HG02973 (cell line): Measurements from ENCODE around the gene TOPBP1.
"Not testable (repeated sequence)": the region's sequence is repeated elsewhere in the genome, so short reads cannot be mapped to it uniquely, and the experiment has no call there.

Source experiments
- ATAC-seq: cut with Tn5 transposase; IDR thresholded peaks from one replicate; pipeline ENCODE4 v1.9.1; 2021; ENCODE audit warnings: moderate library complexity; ENCODE audit not compliant: unreplicated experiment

Gene TOPBP1

DNA sequence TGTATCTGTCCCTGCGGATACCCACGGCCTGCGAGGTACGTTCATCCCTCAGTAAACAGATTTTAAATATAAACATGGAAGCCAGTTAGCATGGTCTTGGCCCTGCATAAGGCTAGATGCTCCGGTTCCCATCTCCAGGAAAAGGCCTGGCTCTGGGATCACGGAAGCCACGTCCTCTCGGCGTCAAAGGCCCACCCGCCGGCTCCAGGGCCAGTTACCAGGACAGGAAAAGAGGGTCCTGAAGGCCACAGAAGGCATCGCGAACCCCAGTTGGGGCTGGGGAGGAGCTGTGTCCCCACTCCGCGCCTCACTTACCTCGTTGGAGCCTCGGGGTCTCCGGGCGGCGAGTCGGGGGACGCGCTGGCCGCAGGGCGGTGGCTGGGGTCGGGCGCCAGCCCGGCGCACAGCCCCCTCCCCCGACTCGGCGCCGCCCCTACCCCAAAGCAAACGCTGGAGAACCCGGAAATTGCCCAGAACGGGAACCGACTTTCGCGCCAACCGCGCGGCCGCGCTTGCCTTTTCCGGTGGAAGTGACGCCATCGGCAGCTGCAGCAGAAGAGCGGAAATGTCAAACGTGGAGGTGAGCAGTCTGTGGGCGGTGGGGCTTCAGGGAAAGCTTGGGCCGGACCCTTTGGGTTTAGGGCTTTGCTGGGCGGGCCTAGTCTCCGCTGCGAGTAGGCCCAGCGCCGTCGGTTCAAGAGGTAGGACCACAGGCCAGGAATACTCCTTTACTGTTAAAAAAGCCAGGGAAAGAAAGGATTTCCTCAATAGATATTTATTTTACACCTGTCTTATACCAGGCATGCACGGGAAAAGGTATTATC, at the start of gene TOPBP1:
TOPBP1 (minus strand) TSS at position 488 of the 824 bp plus-strand sequence. CDS start 814 bp downstream, outside the sequence.
- peak; percentile 89 for ATAC-seq

DNA sequence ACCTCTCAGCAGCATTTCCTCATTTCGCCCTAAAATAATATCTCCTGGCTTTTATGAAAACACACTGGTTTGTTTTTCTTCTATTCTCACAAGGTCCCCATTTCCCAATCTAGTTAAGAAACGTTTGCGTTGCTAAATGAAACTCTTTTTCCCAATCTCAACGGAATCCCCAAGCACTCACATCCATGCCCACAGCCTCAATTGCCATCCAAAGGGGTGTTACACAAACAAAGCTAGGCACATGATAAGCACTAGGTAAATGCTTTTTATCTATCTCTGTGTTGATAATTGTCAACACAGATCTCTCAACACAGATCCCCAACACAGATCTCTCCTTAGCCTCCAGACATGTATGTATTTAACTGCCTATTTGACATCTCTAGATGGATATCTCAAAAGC, 49.3 kb upstream of the TOPBP1 start:
- no peak for ATAC-seq

DNA sequence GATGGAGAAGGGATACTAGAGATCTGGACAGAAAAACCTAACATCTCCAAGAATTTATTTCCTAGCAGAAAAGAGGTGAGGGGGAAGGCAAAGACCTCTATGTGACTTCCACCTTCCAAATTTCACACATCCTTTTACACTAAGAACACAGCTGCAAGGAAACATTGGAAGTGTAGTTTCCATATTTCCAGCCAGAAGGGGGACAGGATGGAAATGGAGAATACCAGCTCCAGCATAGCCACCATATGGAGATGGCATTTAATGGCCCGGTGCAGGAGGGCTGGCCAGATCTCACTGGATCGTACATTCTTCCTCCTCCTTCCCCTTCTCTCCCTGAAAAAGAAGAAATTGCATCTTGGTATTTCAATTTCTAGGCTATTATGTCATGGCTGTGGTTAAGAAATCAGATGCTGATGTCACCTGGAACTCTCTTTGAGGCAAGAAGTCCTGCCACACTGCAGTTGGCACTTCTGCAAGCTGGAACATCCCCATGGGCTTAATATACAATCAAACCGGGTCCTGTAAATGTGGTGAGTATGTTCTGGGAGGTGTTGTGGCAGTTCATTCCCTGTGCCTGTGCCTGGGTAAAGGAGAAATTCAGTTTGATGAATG, 47.5 kb upstream of the TOPBP1 start:
- no peak for ATAC-seq

DNA sequence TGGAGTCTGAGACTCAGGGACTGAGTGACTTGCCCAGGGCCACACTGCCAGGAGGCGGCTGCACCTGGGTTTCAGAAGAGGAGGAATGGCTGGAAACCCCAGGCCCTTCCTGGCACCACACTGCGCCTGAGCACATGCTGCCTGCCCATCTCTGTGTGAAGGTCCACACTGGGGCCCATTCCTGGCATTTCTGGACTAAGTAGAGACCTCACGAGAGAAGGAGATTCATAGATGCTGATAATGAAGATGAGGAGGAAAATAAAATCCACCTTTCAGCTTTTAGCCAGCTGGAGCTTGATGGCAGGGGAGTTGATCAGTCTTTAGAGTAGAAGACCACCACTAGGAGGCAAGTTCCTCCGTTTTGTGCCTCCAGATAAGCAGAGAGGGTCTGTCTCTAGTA, 44.3 kb upstream of the TOPBP1 start:
- ATAC-seq = no peak

DNA sequence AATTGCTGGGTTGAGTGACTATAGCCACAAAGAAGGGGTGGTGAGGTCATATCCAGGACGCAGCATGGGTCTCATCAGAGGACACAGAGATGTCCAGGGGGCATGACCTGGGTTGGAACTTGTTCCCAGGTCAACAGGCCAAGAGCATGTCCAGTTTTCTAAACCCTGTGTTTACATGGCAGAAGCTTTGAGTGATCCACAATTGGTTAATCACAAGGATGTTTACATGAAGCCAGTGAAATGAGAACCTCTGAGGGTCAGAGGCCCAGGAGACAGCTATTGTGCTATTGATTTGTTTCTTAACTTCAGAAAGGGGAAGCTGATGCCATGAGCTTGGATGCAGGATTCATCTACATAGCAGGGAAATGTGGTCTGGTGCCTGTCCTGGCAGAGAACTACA, 42.2 kb upstream of the TOPBP1 start:
- no peak for ATAC-seq

DNA sequence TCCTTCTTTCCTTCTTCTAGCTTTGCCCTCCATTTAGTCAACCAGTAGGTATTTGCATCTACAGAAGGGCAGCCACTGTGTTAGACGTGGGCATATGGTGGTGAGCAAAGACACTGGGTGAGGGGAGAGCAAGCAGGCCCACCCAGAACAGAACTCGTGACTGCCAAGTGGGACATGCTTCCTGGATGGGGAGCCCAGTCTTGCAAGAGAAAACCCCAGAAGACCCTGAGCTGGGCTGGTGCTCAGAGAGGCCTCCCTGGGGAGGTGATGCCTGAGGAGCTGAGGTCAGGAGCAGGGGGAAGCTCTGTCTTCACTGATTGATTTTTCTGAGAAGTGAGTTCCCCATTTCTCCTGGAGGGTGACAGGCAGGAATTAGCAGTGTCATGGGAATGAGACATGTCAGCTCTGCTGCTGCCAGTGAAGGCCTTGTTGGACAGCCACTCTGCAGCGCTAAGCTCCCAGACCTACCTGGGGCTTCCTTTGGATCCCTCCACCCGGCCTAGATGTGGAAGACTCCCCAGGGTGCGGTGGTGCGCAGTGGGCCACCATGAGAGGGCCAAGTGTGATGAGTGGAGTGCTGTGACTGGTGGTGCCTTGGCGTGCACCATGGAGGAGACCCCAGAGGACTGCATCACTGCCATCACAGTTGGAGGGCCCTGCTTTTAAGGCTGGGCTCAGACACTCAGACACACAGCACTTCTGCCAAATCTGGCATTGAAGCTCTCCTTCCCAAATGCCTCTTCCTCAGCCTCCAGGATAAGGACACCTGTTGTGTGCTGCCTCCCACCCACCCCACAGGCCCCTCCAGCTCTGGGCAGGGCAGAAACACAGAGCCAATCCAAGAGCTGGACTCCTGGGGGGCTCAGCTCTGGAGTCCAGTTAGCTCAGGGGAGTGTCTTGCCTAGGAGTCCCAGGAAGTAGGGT, 40.0 kb upstream of the TOPBP1 start:
- ATAC-seq = no peak

DNA sequence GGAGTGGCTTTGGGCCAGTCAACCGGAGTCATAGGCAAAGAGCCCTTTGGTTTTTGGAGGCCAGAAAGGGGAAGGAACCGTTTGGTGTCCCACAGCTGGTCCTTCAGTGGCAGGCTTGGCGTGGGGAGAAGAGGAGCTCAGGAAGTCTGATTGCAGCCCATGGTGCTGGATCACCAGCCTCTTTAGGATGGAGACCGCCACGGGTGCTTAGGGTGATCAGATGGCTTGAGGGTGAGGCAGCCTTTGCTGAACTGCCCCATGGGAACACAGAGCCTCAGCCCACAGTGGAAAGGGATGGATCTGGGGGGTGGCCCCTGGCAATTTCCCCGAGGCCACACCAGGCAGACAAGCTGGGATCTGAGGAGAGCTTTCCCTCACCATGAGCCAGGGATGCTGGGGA, 38.6 kb upstream of the TOPBP1 start:
- no peak for ATAC-seq

DNA sequence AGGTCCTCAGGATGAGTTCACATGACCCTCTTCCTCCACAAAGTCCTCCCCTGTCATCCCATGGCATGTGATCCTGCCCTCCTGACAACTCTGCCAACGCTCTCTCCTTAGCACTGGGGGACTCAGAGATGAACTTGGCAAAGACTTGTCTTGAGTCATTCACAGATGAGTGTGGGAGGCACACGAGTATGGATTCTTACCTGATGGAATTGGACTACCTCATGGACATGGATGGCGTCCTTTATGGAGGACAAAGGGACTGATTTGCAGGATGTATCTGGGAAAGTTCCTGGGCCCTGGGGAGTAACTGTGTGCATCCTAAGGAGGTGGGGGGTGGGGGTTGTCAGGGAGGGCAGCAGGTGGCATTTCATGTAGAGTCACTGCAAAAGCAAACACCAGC, 38.2 kb upstream of the TOPBP1 start:
- no peak for ATAC-seq

DNA sequence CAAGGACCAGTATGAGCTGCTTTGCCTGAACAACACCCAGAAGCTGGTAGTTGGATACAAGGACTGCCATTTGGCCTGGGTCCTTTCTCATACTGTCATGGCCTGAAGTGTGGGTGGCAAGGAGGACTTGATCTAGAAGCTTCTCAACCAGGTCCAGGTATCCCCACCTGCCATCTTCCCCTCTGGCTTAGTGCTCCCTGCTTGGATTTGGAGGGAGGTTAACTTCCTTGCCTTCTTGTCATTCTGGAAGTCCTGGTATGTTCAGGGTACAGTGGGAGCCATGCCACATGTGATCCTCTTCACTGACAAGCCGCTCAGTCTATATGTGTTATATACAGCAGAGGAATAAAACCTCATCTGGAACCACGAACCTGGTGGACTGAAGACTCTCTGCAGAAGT, 37.7 kb upstream of the TOPBP1 start:
- ATAC-seq = no peak

DNA sequence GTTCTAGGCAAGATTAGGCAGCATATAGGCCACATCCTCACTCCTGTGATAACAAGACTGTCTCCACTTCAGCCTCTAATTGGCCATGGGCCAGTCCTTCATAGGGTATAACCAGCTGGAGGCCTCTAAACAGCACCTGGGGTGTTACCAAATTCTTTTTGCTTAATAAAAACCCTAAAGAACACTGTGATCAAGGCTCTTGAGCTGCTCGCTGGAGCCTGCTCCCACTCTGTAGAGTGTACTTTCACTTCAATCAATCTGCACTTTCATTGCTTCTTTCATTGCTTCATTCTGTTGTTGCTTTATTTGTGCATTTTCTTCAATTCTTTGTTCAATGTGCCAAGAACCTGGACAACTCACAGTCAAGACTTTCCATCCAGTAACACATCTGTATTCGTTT, 36.2 kb upstream of the TOPBP1 start:
- no peak for ATAC-seq

DNA sequence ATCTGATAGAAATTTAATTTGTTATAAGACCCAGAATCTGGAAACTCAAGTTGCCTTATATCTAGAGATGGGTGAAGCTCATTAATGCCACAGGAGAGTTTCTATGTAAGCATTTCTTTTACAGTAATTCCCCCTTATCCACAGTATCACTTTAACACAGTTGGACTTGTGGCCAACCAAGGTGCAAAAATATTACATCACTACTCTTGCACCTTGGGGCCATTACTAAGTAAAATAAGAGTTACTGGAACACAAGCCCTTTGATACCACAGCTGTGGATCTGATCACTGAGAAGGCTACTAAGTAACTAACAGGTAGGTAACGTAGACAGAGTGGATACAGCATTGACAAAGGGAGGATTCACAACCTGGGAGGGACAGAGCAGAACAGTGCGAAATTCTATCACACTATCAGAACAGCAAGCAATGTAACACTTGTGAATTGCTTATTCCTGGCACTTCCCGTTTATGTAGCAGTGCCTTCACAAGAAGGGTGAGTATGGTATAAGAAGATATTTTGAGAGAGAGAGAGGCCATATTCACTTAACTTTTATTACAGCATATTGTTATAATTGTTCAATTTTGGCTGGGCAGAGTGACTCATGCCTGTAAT, 33.9 kb upstream of the TOPBP1 start:
- no peak for ATAC-seq

DNA sequence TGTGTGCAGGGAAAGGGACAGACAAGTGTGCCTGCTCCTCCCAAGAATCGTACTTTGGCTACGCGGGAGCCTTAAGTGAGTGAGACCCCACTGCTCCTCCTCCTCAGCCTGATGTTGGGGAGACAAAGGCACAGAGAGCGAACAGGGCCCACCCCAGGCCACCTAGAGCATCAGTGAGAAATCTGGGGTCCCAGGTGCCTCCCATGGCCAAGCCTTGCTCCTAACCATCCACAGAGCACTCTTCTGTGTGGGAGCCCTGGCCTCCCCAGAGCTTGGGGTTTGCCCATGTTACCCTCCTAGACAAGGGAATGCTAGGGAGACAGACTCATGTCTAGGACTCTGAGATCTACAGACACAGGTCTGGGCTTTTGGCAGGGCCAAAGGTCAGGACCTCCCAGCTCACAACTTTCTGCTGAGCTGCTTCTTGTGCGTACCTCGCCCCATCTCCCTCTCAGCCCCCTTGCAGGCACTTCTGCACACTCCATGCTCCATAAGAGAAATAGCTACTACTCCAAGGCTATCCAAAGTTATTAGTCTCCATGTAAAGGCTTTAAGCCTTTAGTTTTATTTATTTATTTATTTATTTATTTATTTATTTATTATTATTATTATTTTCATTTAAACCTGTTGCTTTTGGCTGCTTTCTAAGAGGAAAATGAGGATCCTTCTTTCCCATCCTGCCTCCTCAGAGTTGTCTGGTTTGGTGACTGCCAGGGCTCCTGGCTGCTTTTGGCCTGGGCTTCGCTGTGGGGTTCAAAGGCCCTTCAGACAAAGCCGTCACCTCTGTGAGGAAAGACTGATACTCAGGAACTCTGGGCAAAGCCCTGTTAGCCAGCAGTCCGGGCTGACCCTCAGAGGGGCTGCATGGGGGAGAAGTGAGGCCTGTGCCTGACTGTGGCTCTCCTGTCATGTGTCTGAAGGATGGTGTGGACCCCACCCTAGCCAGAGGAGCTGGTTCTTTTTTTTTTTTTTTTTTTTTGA, 32.8 kb upstream of the TOPBP1 start:
- ATAC-seq = no peak

DNA sequence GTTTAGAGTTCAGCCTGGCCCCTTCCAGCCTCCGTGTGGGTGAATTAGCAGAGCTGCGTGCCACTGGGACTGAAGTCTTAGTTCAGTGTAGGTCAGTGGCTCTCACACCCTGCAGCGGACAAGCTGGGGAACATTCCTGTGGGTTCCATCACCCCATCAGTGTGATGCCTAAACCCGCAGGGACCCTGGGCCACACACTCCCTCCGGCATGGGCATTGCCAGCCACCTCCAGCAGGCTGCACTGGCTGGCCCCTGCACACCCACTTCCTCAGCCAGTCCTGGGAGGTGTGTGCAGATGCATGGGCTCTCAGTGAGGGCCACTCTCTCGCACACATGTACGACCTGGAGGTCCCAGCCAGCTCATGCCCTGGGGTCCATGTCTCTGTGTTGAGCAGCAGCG, 32.1 kb upstream of the TOPBP1 start:
- no peak for ATAC-seq

DNA sequence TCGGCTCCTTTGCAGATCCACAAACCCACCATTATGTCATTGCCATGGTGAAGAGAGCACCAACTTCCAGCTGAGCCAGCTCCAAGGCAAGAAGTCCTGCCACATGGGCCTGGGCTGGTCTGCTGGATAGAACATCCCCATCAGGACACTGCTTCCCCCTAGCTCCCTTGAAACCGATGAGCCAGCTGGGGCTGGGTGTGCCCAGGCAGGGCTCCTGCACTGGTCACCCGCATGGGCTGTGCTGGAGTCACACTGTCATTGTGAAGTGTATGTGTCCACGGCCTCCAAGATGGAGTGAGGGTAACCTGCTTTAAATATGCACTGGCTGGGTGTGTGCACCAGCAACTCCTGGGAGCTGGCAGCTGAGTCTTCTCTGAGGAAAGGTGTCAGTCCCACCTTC, 31.0 kb upstream of the TOPBP1 start:
- ATAC-seq = no peak

DNA sequence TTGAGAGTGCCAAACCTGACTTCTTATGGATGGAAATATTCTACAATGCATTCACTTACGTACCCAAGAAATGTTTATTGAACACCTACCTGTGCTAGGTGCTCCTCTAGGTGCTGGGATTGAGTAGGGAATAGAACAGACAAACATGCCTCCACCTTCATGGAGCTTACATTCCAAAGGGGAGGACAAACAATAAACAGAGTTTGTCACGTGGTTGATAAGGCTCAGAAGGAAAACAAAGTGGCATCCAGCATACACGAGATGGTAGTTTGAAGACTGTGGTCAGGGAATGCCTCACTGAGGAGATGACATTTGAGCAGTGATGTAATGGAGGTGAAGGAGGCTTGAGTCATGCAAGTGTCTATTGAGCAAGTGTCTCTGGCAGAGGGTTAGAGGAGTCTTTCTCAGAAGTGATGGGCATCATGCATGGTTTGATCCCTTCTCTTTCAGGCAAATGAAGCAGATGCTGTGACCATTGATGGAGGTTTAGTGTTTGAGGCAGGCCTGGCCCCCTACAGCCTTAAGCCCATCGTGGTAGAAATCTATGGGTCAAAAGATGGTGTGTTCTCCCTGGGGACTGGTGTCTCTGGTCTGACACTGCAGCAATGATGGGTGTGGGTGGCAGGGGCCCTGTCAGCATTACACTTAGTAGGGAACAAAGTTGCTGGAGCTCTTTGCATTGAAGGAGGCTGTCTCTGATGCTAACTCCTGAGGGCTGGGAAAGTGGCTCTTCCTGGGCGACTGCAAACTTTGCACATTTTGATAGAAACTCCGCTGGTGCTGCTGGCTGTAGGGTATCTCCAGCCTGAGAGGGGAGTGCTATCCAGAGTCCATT, 29.7 kb upstream of the TOPBP1 start:
- no peak for ATAC-seq

DNA sequence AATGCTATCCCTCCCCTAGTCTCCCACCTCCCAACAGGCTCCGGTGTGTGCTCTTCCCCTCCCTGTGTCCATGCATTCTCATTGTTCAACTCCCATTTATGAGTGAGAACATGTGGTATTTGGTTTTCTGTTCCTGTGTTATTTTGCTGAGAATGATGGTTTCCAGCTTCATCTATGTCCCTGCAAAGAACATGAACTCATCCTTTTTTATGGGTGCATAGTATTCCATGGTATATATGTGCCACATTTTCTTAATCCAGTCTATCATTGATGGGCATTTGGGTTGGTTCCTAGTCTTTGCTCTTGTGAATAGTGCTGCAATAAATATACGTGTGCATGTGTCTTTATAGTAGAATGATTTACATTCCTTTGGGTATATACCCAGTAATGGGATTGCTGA, 16.3 kb upstream of the TOPBP1 start:
- not testable (repeated sequence) for ATAC-seq

DNA sequence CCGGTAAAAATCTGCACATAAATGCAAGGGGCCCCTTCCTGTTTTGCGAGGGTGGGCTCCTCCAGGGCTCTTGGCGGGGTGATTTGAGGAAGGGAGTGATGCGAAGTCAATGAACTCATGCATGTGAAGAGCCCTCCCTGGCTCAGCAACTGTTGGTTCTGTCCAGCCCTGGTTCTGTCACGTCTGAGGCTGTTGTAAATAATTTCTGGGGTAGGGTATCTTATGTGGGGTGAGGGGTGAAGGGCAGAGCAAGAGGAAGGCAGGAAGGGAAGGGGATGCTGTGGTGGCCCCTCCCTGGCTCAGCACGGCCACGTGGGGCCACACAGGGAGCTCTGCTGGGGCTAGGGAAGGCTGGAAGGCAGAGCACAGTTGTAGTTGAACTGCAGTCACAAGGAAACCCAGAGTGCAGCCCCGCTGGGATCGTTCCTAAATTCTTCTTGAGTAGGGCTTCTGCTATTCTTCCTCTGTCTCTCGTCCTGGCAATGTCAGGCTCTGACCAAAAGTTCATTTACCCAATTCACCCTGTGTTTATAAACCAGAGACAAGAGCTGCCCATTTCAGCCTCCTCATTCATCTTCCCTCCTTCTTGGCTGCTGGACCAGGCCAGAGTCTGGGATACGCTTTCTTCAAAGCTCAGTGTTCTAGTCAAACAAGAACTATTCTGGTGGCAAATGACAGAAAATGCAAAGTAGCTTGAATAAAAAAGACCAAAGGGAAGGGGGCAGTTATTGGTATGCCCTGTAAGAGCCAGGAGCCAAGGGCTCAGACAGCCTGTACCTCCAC, 14.8 kb upstream of the TOPBP1 start:
- ATAC-seq = no peak

DNA sequence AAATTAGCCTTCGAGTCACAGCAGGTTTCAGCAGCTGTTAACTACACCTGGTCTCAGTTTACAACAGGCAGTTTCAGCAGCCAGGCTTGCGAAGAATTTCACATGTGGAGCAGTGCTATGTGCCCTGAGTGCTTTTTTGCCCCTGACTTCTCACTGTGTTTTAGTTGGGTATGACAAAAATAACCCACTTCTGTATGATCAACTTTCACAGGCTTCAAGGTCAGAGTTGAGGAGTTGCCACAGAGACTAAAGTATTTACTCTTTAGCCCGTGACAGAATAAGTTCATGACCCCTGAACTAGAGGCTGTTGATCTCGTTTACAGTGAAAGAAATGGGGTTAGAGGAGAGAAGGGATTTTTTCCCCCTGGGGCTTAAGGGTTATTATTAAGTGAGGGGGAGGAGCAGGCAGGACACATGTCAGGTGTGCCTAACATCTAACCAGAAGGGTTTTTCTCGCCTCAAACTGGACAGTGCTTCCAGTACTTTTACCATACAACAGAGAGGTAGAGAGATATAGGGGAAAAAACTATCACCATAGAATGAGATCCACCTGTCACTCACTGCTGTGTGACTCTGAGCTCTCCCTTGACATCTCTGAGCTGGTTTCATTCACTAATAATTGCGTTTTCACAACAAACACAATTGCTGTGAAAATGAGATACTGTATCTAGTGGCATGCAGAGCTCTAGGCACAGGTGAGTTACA, 14.0 kb upstream of the TOPBP1 start:
- ATAC-seq = no peak
